ENCODE results near the gene TBC1D2.
"Not testable (repeated sequence)": the region's sequence is repeated elsewhere in the genome, so short reads cannot be mapped to it uniquely, and the experiment has no call there.

TBC1D2 gene

DNA sequence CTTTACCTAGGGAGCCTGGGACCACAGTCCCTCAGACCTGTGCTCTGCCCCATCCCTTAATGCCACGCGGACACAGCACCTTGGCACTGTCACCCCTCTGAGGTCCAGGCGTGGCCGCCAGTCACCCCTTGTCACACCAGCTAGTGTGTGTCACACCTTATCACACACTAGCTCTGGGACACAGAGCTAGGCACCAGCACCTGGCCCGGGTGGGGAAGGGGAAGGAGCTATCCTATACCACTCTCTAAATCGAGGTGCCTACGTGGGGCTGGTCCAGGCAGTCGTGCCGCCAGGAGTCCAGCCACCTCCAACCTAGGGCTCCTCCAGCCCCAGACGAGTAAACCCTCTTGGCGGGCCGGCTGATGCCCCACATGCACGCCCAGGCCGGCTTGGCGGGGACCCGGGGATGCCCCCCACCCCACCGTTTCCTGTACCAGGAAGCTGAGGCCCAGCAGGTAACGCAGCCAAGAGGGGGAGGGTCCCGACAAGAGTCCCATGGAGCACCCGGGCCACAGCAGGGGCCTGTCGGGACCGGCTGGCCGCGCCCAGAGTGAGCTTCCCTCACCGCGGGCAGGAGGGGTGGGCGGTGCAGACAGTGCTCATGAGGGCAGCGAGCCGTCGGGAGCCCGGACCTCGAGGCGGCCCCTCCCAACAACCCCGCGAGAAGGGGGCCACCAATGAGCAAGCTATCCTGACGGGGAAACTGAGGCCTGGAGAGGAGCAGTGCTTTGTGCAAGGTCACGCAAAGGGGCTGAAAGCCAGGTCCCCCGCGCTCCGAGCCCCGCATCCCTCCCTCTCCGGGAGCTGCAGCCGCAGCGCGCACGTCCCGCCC lies 63.6 kb downstream of the TBC1D2 start:
- no peak for DNase-seq (ENCODE audit: low read depth, low spot score)

DNA sequence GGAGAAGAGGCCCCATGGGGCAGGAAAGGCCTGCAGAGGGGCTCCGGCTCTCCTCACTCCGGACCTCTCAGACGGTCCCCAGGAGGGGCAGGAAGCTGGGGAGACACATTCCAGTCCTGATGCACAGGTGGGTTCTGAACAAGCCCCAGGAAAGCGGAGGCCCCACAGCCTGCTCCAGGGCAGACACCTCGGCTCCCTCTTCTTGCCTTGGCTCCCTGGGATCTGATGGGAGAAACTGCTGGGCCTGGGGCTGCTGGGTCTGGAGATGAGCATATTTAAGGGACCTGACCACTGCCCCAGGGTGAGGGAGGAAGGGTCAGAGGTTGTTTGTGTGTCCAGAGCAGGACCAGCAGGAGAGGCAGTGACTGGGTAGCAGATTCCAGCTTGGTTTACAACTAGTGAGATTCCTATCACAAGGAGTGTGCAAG lies 64.3 kb downstream of the TBC1D2 start:
- no peak for DNase-seq (ENCODE audit: low read depth, low spot score)

DNA sequence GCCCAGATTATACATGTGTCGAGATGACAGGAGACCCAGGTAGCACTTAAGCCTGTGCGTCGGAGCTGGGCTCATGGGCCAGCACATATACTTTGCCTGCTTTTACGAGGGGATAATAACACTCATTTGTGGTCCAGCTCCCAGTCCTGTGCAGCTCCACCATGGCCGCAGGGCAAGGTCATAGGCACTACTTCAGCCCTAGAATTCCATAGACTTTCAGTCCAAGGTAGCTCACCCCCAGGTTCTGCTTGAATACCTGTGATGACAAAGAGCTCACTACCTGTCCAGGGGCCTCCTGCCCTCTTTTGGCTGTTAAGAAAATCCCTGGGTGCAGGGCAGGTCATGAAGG lies 64.7 kb downstream of the TBC1D2 start:
- DNase-seq (ENCODE audit: low read depth, low spot score): no peak

DNA sequence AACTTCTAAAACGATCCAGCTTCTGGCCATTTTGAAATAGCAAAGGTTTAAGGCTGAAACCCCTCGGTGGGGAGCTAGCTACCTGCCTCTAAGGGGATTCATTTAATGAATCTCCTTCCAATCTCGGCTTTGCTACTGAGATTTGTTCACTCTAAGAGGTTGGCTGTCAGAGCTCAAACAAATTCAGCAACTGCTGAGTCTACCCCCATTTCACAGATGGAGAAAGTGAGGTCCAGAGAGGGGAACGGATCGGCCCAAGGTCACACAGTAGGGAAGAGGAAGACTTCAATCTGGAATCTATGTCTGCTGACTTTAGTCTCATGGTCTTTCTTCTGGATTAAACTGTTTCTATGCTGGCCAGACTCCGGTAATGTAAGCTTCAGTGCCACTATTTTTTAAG lies 66.0 kb downstream of the TBC1D2 start:
- no peak for DNase-seq (ENCODE audit: low read depth, low spot score)

DNA sequence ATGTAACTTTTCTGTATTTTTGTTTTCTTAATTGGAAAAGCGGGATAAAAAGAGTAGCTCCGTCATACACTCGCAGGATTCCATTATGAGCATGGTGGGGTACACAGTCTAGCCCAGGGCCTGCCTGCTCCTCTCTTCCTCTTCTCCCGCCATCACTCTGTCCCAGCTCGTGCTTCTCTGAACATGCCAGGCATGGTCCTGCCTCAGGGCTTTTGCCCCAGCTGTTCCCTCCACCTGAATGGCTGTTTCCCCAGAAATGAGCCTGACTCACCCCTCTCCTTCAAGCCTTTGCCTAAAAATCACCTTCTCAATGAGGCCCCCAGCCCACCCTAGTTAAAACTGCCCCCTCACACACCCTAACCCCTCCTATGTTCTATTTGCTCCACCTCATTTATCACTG lies 67.5 kb downstream of the TBC1D2 start:
- DNase-seq (ENCODE audit: low read depth, low spot score): no peak

DNA sequence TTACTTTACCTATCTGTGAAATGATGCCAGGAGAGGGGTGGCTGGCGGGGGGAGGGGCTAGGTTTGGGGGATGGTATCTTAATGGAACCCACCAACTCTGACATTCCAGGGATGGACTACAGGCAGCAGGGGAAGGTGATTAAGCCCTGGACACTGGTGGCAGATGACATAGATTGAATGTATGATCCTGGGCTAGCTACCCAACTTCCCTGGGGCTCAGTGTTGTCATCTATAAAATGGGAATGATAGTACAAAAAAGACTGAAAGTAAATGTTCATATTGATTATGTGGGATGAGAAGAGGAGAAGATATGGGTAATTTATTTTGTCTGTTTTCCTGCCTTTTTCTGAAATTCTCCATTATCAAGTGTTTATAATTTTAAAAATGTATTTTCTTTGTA lies 69.2 kb downstream of the TBC1D2 start:
- no peak for DNase-seq (ENCODE audit: low read depth, low spot score)

DNA sequence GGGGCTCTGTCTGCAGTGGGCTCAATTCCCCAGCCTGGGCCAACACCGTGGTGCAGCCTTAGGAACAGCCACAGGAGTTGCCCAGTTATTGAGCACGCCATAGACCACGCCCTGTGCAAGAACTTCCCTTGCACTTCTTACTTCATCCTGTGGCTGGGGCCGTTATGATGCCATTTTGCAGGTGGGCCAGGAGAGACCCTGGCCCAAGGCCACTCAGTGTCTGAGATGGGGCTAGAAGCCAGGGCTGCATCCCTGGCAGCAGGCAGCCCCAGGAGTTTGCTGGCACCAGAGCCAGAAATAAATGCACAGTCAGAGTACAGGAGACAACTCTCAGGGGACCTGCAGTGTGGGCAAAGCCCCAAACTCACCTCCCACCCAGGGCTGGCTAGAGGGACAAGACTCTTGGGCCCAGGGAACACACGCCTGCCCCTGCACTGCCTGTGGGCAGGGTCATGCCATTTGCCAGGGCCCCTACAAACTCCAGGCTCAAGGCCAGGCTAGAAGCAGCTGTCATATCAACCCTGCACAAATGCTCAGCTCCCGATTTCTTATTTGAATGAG lies 69.8 kb downstream of the TBC1D2 start:
- no peak for DNase-seq (ENCODE audit: low read depth, low spot score)

DNA sequence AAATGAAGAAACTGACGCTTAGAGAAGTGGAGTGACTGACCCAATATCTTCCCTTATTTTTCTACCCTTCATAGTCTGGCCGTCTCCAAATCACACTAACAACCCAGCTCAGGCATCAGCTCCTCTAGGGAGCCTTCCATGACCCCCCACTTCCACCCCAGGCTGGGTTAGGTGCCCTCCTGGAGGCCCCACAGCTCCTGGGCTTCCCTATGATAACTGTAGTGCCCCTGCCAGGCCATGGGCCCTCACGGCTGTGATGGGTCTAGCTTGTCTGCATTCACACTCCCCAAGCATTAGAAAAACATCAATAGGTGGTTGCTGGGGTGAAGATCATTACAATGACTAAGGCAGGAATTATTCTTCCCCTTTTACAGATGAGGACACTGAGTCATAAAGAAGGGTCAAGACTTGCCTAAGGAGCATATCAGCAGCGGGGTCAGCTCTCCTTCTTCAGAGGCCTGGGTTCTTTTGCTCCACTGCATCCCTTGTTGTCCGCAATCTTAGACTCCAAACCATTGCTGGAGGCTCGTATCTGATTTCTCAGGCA lies 70.4 kb downstream of the TBC1D2 start:
- DNase-seq (ENCODE audit: low read depth, low spot score): no peak

DNA sequence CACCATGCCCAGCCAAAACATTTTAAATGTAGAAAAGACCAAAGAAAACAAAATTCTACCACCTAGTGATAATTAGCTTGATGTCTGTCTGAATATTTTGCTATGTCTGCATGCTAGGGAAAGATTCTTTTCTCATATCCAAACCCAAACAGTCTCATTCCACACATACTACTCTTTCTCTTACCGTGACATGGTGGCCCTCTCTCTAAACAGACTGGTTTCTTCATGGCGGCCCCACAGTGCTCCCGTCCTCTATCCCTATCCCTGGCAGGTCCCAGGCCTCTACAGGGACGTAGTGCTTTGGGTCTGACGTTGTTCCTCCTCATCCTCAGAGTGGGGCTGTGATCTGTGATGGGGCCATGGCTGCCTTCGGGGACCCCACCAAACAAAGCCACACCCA lies 71.1 kb downstream of the TBC1D2 start:
- no peak for DNase-seq (ENCODE audit: low read depth, low spot score)

DNA sequence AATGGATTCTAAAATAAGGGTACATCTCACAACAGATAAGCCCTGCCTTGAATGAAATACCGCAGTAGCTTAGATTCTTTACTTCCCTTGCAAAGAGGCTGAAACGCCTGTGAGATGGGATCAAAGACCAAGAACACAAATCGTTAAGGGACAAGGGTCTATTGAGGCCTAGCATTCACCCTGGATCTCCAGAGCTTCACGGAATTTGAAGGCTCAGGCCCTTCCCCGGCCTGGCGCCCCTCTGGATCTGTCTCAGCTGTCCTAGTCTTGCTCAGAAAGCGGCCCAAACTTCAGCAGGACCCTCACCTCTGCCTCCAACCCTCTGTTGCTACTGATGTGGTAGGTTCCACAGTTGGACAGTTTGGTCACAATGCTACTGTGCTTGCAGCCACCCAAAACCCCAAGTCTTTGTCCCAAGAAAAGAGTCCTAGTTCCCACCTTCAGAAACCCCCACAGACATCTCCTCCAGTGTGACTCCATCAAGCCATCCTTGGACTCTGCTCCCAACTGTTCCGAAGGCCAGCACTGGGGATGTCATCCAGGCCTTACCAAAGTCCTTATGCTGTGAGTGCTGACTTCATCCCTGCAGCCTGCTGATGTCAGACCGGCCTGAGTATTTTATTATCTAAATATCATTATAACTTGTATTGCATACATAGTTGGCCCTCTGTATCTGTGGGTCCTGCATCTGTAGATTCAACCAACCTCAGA lies 72.4 kb downstream of the TBC1D2 start:
- no peak for DNase-seq (ENCODE audit: low read depth, low spot score)

DNA sequence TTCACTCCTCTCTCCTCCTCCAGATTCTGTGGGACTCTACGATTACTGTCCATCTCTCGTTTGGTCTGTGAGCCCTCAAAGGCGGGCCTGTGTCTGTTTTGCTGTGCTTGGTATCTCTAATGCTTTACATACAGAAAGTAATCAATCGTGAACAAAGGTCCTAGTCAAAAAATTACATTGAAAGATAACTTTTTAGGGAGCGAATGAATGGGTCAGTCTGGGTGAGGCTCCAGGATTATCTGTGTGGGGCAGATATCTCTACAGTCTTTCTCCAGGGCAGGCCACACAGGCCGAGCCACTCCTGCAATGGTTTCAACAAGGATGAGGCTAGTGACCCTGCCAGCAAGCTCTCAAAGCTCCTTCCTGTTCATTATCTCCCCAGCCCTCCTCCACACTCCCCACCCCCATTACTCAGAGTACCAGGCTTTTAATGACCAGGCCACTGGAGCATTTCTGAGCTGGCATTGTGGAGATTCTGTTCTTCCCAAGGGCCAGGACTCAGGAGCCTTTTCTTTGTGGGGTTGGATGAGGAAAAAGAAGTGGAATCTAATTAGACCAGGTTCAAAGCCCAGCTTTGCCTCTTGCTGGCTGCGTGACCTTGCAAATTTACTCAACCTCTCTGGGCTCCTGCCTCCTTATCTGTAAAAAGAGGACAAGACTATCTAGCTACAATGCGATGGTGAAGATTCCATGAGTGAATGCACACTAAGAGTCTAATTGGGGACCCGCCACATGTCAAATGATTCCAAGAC lies 73.2 kb downstream of the TBC1D2 start:
- DNase-seq (ENCODE audit: low read depth, low spot score): no peak

DNA sequence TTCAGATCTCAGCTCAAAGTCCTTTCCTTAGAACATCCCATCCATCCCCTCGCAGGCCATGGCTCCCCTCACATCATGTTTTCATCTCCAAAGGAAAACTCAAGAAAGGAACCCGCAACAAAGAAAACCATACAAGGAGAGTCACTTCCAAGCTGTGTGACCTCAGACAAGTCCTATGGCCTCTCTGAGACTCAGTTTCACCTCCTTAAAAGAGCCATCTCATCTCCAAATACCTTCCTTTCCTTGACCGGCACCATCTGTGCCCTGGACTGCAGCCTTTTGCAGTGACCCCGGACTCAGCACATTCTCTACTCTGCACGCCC lies 73.7 kb downstream of the TBC1D2 start:
- no peak for DNase-seq (ENCODE audit: low read depth, low spot score)

DNA sequence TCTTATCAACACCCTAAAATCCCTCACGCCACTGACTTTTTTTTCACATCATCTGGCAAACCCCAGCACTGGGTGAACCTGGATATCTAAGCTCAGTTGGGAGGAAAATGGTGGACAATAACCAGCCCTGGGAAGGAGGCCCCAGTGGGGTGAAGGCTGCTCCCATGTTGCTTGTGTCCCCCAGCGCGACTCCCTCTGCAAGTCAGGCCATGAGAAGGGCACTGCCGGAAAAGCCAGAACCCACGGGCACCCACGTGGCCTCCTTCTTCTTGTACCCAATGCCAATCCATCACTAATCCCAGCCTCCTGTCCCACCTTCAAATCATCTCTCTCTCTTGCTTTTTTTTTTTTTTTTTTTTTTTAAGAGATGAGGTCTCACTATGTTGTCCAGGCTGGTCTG lies 74.5 kb downstream of the TBC1D2 start:
- DNase-seq (ENCODE audit: low read depth, low spot score): no peak

DNA sequence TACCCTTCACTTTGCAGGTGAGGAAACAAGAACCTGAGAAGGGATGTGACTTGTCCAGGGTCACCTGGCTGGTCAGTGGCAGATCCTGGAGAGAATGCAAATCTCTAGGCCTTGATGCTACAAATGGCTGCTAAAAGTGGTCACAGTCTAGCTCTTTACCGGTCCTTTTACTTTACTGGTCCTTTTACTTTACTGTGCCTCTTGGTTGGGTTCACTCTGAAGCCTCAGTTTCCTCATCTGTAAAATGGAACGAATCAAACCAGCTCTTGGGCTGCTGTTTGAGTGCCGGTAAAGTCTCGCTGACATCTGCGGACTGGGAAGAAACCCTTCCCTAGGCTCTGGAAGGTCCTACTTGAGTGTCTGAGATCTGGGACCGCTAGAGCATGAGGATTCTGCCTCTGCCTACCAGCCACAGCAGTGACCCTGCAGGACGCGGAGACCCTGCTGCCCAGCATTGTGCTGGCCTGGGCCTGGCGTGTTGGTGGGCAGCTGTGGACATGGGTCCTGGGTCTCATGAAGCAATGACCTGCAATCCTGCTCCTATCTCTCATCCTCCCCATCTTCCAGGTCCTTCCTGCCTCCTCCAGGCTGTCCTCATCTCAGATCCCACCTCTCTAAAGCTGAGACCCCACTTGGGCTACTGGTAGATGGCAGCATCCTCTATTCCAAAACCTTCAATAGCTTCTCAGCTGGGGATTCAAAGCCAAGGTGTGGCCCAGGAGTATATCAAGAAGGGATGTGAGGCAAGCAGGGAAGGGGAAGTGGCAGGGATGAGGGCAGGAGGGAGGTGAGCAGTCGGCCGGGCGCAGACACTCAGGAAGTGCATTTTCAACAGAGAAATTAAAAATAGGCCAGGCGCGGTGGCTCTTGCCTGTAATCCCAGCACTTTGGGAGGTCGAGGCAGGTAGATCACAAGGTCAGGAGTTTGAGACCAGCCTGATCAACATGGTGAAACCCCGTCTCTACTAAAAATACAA lies 76.3 kb downstream of the TBC1D2 start:
- DNase-seq (ENCODE audit: low read depth, low spot score): no peak

DNA sequence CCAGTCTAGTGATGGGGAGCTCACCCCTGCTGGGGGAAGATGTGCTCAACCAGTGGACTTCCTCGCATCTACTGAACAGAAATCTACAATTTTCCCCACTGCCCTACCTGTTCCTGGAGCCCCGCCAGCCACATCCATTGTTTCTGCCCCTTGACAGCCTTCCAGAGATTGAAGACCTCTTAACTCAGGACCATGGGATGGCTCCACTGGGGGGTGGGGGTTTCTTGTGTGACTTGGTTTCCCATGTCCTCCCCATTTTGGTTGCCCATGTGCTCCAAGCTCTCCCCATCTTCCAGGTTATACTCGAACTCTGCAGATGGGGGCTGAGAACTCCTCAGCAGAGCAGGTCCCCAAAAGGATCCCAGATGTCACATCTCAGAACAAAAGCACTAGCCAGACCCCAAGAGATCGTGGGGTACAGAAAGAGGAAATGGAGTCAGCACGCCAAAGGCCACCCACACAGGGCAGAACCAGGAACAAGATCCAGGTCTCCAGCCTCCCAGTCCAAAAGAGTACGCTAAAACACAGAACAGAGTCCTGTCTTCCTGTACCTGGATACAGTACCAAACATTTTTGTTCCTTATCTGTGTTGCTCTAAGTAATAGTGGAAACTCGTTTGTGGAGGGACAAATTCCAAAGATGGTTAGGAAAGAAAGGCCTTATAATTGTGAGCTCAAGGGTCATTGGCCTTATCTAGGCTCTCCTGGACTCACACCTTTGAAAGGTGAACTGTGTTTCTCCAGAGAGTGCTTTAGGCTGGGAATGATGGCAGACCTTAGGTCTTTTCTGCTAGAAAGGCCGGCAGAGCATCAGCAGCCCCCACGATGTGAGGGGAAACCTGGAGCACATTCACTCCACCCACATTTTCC lies 78.8 kb downstream of the TBC1D2 start:
- no peak for DNase-seq (ENCODE audit: low read depth, low spot score)

DNA sequence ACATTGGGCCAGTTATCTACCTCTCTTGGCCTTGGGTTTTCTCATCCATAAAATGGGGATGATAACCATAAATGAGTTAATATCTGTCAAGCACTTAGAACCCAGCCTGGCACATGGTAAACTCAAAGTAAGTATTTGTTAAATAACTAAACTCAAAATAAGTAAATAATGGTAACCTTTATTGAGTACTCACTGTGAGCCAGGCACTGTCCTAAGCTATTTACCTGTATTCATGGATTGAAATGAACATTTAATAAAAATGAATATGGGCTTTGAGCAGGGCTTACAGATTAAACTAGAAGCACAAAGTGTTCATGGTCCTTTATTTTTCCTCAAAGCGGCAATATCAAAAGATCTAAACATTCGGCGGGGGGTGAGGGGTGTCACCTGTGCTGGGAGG lies 79.7 kb downstream of the TBC1D2 start:
- no peak for DNase-seq (ENCODE audit: low read depth, low spot score)

DNA sequence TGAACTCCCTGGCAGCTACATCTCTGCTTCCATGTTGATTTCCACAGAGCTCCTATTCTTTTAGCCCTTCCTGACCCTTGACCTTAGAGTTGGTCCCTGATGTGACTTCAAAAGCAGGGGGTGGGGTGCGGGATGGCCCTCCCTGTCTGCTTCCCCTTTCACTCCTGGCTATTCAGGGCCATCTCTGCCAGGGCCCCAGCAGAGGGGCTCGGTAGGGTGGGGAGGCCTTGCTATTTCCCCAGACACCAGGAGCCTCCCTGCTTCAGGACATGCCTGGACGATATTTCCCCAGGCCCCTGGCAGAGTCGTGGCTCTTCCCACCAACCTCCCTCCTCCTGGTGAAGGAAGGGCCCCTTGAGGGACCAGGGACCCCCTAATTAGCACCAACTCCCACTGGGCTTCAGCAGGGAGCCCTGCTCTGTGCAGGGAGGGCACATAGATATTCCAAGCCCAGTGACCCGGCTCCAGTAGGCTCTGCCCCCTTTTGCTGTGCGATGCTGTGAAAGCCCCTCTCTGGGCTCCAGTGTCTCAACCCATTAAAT lies 80.3 kb downstream of the TBC1D2 start:
- DNase-seq (ENCODE audit: low read depth, low spot score): no peak

DNA sequence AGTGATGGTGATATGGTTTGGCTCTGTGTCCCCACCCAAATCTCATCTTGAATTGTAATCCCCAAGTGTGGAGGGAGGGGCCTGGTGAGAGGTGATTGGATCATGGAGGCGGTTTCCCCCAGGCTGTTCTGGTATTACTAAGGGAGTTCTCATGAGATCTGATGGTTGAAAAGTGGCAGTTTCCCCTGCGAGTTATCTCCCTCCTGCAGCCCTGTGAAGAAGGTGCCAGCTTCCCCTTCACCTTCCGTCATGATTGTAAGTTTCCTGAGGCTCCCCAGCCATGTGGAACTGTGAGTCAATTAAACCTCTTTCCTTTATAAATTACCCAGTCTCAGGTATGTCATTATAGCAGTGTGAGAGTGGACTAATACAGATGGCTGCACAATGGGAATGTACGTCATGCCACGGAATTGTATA lies 80.9 kb downstream of the TBC1D2 start:
- DNase-seq (ENCODE audit: low read depth, low spot score): not testable (repeated sequence)

DNA sequence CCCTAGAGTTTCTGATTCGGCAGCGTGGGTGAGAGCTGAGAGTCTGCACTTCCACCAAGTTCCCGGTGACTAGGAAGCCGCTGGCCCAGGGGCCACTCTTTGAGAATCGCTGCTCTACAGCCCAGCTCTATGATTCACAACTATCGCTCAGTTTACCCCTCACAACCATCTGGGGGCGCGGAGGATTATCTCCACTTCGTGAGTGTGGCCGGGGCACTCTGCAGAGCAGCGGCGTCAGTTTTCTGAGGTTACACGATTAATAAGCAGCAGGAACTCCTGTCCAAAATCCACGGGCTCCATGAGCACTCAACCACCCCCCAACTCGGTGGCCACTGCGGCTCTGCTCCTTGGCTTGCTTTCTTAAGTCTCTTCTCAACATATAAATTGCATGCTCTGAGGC lies 82.3 kb downstream of the TBC1D2 start:
- no peak for DNase-seq (ENCODE audit: low read depth, low spot score)

DNA sequence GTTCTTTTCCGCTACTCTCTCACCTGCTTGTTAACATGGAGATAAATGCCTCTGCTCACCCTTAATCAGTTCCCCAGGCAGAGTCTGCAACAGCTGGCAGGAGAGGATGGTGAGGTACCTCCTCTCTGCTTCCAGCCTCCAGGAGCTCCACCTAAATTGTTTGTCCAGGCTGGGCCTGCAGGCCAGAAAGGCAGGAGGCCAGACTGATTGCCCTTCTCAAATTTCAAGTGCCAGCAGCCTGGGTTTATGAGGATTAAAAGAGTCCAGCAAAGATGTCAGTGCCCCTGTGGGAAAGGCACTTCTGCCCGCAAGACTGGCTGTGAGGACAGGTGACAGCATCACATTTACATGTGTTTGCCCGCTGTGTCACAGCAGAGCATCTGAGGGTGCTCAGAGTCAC lies 82.8 kb downstream of the TBC1D2 start:
- DNase-seq (ENCODE audit: low read depth, low spot score): no peak

Data from iPS DF 19.7 (cell line).